Measurements from ENCODE around the gene BAG5.
A peak's percentile ranks its signal among the peaks of the same experiment; 100 is the strongest.
"Not testable (repeated sequence)": the region's sequence is repeated elsewhere in the genome, so short reads cannot be mapped to it uniquely, and the experiment has no call there.

BAG5 gene

DNA sequence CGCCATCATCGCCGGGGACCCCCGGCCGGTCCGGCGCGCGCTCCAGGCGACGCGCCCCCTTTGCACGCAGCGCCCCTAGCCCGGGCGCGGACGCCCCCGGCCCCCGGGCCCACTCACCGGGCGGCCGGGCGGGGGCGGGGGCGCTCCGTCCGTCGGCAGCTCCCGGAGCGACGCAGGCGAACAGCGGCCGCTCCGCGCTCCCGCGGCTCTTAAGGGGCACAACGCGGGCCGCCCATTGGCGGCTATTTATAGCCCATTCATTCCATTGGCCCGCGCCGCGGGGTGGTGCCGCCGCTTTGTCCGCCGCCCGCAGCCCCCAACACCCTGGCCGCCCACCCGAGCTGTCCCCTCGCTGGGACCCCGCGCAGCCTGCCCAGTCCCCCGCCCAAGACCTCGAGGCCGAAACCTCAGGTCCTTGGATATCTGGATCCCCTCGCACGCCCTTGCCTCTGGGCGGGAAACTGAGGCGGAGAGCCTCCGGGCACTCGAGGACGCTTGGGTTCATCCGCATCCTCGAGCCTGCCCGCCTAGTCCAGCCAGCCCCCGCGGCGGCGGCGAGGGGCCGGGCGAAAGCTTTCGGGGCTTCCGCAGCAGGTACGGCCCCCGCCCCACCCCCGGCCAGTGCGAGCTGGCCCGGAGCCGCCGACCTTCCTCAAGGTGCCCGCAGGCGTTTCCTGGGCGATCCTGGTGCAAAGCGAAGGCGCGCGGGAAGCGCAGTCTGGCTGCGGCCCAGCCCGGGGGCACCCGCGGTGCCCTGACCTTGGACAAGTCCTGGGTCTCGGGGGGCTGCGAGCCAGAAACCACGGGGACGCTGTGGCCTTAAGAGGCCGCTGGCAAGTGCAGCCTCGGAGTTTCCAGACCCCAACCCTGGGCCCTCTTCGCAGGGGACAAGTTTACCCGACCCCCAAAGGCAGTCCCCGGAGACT lies 39.5 kb downstream of the BAG5 start, which contains the start of gene CKB:
Gene CKB, minus strand, starts transcription at position 182 of the 926 bp plus-strand sequence. CDS start 337 bp downstream, outside the sequence.
- DNase-seq (ENCODE audit: low spot score) = no peak

DNA sequence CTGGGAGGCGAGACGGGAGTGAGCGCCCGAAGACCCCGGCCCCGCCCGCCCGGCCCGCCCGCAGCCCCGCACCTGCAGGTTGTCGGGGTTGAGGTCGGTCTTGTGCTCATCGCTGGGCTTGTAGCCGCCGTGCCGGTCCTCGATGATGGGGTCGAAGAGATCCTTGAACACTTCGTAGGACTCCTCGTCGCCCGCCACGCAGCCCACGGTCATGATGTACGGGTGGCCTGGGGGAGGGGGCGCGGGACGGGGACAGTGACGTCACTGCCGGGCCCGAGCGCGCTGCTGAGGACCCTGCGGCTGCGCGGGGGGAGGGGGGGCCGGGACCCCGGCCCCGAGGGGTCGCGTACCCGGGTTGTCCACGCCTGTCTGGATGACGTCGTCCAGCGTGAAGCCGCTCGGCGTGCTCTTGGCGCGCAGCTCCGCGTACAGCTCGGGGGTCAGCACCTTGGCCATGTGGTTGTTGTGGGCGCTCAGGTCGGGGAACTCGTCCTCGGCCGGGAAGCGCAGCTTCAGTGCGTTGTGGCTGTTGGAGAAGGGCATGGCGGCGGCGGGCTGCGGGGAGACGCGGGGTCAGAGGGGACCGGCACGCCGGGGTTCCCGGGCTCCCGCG lies 40.4 kb downstream of the BAG5 start:
- no peak for DNase-seq (ENCODE audit: low spot score)

DNA sequence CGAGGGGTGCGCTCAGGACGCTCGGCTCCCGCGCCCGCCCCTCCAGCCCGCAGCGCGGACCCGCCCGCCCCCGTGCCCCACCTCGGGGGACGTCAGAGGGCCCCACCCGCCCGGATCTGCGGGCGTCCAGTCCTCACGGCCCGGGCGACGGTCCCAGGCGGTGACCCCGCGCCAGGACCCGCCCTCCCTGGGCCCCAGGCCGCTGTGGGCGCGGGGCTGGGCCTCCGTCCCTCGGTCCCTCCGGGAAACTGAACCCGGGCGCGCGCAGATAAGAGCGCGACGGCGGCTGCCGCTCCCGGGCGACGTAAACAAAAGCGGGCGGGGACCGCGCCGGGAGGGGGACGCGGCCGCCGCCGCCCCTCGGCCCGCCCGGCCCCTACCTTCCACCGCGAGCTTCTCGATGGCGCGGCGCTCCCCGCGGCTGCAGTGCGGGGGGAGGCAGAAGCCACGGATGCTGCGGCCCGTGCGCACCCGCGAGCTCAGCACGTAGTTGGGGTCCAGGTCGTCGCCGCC lies 41.0 kb downstream of the BAG5 start:
- no peak for DNase-seq (ENCODE audit: low spot score)

DNA sequence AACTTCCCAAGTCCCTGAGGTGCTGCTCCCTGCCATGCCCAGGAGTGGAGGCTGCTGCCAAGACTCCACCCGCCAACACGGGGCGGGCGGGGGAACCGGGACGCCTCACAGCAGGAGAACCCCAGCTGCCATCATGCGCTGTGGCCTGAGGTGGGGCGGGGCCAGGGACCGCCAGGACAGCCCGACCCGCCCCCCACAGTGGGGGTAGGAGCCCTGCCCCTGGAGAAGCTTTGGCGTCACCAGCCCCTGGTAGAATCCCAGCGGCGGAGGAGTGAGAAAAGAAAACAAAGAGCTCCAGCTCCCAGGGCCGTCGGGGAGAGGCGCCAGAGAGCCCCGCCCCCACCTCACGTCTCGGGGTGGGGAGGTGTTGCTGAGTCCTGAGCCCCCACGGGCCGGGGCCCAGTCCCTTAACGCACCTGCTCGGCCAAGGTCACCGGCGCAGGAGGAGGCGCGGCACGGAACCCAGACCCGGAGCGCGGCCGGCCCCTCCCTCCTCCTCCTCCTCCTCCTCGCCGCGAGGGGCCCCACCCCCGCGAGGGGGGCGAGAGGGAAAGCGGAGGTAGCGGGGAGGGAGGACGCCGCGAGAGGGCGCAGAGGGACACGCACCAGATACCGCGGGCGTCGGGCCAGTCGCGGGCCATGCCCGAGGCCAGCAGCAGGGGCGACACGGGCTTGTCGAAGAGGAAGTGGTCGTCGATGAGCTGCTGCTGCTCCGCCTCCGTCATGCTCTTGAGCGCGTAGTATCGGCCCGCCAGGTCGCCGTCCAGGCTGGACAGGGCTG lies 41.6 kb downstream of the BAG5 start:
- DNase-seq (ENCODE audit: low spot score) = peak; percentile 69

DNA sequence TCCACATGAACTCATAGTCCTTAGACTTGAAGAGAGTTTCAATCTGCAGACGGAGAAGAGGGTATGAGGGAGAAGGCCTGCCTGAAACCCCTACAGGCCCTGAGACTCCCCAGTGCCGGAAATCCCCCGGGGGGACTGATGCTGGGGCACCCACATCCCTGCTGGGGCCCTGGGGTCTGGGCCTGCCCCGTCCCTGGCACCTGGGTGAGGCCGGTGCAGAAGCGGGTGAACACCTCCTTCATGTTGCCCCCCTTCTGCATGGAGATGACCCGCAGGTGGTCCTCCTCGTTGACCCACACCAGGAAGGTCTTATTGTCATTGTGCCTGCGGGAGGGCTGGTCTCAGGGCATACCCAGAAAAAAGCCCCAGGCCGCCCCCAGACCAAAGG lies 42.2 kb downstream of the BAG5 start:
- DNase-seq (ENCODE audit: low spot score) = no peak

DNA sequence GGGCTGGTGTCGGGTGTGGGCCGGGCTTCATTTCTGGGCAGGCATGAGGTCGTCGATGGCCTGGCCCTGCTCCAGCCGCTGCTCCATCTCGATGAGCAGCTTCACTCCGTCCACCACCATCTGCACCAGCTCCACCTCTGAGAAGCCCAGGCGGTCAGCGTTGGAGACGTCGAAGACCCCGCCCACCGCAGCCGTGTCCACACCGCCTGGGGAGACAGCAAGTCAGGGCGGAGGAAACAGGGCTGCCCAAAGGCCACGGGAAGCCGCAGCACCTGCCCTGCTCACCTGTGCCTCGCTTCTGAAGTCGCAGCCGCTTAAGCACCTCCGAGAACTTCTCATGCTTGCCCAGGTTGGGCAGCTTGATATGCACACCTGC lies 42.6 kb downstream of the BAG5 start:
- DNase-seq (ENCODE audit: low spot score) = no peak

DNA sequence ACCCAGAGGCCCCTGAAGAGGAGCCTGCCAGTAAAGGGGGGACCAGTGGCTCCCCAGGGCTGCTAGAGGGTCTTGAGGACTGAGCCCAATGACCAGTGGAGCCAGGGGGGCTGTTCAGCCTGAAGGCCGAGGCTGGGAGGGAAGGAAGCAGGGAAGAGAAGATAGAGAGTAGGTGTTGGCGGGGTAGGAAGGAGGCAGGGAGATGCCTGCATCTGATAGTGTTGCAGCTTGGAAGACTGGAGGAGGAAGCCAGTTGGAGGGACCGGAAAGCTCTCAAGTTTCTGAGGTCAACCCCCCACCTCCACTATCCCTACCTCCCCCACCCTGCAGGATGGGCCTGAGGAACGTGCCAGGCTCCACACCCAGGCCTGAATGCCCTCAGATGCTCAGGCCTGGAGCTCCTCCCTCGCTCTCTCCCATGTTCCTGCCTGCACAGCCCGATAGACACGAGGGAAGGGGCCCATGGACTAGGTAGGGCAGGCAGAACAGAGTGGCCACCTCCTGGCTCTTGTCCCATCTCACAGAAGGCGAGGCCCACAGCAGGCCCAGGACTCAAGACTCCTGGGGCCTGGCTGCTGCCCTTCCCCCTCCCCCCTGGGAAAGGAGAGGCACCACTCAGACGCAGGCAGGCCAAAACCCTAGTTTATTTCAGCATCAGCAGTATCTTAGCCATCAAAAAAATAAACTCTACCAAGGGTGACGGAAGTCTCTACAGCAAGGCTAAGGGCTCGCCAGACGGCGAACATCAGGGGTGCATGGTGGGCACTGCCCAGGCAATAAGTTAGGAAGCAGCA lies 43.2 kb downstream of the BAG5 start:
- no peak for DNase-seq (ENCODE audit: low spot score)

DNA sequence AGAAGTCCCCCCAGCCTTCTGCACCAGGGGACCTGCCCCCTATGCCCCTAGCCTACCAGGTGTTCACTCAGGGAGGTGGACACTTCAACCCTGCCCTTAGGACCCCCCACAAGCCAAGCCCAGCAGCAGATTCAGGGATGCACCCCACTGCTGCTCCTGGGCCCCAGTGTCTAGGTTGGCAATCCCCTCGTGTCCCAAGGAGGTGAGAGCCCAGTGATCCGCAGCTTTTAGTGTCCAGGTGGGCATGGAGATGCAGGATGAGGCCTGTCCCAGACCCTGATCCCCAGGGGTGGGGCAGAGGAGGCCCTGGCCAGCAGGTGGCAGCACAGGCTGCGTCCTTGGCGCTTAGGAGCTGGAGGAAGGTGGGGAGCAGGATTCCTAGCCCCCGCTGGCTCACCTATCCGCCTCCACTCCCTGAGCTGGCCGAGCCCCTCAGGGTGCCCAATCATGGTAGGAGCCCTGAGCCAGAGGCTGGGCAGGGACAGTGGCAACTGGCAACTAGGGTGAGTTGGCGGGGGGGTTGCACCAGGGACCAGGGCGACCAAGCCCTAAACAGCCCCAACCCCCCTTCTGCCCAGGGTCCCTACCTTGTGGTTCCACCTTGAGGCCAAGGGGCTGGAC lies 43.9 kb downstream of the BAG5 start:
- DNase-seq (ENCODE audit: low spot score) = peak; percentile 63

DNA sequence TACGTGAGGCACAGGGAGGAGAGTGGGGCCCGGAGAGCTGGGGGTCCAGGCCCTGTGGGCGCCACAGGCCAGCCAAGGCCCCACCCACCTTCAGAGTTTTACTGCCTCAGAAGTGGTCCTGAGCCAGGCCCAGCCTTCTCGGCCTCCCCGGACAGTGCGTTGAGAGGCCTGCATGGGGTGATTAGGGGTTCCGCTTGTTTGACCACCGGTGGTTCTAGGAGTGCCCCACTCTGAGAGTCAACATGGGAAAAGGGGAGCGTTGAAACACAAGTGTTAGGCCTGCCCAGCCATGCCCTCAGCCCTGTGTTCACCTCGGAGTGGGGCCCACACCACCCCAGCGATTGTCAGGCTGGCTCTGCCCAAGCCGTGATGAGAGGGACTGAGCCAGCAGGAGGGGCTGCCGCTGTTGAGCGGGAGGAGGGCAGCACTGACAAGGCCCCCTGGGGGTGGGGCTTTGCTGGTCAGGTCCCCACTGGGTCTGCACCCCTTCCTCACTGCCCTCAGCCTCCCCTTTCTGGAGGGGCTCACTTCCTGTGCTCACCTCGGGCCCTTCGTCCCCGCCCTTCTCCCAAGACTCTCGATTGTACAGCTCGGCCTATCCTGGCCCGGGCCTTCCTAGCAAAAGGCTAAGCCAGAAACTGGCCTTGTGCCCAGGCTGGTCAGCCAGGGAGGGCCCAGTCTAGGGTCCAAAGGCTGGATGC lies 44.6 kb downstream of the BAG5 start:
- no peak for DNase-seq (ENCODE audit: low spot score)

DNA sequence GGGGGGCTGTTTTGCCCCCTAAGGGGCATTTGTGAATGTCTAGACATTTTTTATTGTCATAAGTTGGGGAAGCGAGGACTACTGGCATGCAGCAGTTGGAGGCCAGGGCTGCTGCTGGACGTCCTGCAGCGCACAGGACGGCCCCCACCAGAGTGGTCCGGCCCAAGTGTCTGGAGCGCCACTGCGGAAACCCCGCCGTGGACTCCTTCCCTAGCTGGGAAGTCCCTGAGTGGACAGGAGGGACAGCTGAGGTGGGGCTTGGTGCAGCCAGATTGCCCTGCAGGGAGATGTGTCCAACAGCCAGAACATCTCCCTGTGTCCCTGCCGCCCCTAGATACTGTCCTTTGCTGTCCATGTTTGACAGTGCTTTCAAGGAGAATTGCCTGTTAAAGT lies 45.3 kb downstream of the BAG5 start:
- DNase-seq (ENCODE audit: low spot score) = no peak

DNA sequence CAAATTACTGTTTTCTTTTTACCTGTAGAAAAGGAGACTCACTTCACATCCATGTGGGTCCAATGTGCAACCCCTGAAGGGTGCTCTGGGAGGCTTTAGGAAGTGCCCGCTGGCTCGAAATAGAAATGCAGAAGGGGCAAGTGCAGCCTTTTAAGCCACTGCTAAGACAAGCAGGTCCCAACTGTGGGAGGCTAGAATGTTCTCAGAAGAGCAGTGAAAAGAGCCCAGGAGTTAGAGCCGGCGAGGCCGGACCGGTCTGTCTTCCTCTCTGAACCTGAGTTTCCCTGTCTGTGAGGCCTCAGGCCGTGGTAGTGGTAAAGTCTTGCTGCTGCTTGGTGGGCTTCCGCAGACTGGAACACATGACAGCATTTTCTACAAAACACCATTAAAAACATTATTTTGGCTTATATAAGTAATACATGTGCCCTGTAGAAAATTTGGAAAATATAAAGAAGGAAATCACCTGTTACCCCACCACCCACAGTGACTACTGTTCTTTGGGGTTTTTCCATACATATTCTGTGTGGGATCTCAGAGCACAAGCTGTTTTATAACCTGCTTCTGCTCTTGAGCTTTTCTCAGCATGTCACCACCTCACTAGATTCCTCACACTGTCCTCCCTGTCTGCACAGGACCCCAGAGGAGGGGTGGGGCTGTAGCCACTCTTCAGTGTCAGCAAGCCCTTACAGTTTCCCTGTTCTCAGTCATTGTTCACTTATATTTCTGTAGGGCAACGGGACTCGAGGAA lies 45.9 kb downstream of the BAG5 start:
- DNase-seq (ENCODE audit: low spot score) = no peak

DNA sequence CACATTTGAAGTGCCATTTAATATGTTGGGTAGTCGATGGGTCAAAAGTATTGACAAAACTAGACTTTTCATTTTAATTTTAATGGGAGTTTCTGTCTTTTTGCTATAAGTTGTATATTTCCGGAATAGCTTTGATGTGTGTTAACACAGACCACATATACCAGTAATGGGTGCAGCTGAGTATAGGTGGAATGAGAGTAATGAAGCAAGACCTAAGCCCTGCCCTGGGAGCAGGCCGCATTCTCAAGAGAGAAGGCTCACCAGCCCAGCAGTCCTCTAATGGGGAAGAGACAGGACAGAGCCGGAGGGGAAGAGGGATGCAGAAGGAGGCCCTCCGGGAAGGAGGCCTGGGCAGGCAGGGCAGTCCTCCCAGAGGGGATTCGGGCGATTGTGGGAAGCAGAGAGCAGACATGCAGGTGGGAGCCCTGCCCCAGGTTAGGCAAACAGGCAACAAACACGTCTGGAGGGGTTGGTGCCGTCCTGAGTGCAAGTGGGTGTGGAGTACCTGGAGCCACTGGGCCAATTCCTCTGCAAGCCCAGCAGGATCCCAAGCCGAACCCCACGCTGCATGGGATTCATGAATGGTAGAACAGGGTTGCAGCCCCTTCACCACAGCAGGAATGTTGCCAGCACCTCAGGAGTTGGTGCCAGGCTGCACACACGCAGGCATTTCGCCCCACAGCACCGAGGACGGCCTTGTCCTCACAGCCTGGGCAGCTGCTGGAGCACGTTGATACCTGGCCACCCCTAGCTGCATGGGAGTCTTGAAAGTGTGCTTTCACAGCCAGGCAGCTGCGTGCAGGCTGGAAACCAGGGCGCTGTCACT lies 47.6 kb downstream of the BAG5 start:
- DNase-seq (ENCODE audit: low spot score) = no peak

DNA sequence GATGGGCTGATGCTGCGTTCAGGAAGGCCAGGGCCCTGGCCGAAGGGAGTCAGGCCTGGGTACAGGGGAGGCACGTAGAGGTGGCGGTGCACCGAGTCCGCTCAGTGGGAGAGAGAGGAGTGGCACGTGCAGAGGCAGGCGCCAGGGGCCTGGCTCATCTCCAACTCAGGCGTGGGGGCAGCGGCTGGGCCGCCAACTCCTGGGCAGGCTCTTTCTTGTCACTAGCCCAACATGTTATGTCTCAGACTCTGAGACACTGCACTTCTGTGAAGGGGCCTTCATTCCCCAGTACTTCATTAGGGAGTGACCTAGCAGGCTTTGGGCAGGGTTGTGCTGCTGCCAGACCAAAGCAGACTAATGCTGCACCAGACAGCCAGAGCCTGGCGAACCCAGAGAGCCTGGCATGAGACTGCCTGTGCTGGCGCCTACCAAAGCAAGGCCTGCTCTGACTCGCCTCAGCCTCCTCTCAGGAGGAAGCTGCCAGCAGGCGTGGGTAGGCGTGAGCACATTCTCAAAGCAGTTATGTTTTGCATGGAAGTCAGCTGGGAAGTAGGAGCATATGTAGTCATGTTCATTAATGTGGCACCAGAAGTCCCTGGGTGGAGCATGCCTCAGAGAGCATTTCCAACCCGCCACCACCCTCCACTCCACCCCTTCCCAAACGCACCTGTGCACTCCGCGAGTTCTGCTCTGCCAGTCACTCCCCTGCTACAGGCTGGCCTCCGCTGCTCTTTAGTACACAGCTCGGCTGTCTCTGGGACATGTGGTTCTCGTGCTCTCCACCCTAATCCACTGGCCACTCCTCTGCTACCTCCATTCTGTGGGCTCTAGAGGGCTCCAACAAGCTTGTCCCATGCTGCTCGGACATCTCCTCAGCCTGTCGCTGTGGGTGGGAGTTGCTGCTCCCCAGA lies 49.5 kb downstream of the BAG5 start:
- DNase-seq (ENCODE audit: low spot score) = peak; percentile 75

DNA sequence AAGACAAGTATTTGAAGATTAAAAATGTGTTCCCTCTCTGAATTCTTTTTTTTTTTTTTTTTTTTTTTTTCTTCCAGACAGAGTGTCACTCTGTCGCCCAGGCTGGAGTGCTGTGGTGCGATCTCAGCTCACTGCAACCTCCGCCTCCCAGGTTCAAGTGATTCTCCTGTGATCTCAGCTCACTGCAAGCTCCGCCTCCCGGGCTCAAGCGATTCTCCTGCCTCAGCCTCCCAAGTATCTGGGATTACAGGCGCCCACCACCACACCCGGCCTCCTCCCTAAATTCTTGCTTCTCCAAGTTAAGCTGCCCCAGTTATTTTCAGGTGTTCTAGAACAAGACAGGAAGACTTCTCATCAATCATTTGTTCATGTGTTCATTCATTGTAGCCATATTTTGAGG lies 50.3 kb downstream of the BAG5 start:
- not testable (repeated sequence) for DNase-seq (ENCODE audit: low spot score)

DNA sequence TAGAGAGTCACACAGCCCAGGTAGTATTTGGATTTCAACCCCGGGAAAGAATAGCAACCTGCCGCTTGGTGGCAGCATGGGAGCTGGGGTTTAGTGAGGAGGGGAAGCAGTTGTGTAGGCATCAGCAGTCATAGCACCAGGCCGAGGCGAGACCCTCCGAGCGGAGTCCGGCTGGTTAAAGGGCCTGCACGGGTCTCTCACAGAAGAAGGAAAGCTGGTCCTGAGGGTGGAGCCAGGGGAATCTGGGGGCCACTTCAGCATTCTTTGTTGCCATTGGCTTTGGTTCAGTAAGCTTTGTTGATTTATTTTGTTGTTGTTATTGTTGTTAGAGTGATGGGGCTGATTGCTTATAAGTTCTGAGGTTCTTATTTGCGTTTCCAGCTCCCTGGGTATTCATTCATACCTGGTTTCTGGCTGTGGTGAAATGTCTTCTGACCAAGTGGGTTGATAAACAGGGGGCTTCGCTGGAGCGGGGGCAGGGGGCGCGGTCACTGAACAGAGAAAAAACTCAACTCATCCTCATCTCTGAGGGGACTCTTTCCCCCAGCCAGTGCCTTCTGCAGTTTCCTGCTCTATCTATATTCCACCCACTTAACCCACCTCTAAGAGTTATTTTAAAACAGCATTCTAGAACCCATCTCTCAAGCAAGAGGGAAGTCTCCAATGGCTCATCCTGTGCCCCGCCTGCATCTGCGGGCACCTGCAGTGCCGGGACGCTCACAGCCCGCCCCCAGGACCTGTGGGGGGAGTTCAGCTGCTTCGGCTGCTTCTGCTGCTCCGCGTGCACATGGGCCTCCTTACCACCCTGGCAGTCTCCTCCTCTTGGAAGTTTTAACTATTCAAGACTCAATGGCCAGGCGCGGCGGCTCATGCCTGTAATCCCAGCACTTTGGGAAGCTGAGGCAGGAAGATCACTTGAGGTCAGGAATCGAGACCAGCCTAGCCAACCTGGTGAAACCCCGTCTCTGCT lies 51.4 kb downstream of the BAG5 start:
- no peak for DNase-seq (ENCODE audit: low spot score)

DNA sequence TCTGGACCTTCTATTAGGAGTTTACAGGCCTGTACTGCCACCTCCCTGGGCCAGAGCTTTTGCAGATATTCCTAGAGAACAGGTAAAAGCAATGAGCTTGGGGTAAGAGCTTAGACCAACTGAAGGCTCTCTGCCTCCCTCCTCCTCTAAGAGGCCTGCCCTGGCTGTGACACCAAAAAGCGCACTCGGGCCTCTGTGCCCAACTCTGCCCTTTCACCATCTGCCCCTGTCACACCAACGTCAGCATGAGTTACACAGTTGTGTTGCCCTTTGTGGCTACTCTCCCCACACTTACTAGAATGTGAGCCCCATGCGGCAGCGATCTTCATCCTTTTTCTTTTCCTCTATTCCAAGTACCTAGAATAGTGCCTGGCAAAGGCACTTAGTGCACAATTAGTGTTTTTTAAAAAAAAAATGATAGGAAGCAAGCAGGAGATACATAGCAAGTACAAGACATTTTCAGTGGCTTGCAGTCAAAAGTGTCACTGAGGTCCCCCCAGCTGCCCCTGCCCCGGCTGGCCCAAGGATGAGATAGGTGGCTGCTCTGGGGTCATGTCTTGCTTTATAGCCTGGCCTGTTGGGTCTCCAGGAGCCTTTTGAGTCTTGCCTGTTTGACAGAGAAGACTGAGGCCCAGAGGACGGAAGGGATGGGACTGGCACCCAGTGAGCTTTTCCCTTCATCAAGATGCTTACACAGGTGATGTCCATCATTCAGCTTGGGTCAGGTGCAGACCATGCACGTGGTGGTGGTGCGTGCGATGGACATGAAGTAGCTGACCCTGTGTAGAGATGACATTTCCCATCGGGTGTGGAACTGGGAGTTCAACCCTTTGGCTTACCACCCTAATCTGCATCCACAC lies 52.4 kb downstream of the BAG5 start:
- no peak for DNase-seq (ENCODE audit: low spot score)
